IPS-18a (cell line): ENCODE results near the gene RNPEPL1.
"Not testable (repeated sequence)": the region's sequence is repeated elsewhere in the genome, so short reads cannot be mapped to it uniquely, and the experiment has no call there.

Experiments
- H3K27ac ChIP-seq: one replicate; pipeline ENCODE4 v1.5.1; 2013; ENCODE audit warnings: low read length
- H3K27me3 ChIP-seq: one replicate; pipeline ENCODE4 v1.6.1; 2013; ENCODE audit warnings: mild to moderate bottlenecking, low read length; ENCODE audit not compliant: control insufficient read depth, insufficient read depth
- H3K36me3 ChIP-seq: one replicate; pipeline ENCODE4 v1.6.1; 2013; ENCODE audit warnings: low read depth, low read length; ENCODE audit not compliant: control insufficient read depth
- H3K4me1 ChIP-seq: one replicate; pipeline ENCODE4 v1.6.1; 2013; ENCODE audit warnings: low read depth, low read length; ENCODE audit not compliant: control insufficient read depth
- H3K4me3 ChIP-seq: one replicate; pipeline ENCODE4 v1.5.1; 2013; ENCODE audit warnings: low read length
- H3K9ac ChIP-seq: one replicate; pipeline ENCODE4 v1.6.1; 2013; ENCODE audit warnings: mild to moderate bottlenecking, low read length, moderate library complexity
- H3K9me3 ChIP-seq: one replicate; pipeline ENCODE4 v1.6.1; 2013; ENCODE audit warnings: low read depth, low read length; ENCODE audit not compliant: control insufficient read depth

RNPEPL1 gene

DNA sequence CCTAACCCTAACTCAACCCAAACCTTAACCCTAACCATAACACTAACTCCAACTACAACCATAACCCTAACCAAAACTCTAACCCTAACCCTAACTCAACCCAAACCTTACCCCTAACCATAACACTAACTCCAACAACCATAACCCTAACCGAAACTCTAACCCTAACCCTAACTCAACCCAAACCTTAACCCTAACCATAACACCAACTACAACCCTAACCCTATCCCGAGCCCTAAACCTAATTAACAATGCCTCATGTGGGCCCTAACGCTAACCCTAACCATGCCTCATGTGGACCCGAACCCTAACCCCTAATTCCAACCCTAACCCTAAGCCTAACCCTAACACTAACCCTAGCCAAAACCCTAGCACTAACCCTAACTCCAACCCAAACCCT lies 45.5 kb downstream of the RNPEPL1 start:
- no peaks in the 10 kb centered on the region for H3K27me3 ChIP-seq

DNA sequence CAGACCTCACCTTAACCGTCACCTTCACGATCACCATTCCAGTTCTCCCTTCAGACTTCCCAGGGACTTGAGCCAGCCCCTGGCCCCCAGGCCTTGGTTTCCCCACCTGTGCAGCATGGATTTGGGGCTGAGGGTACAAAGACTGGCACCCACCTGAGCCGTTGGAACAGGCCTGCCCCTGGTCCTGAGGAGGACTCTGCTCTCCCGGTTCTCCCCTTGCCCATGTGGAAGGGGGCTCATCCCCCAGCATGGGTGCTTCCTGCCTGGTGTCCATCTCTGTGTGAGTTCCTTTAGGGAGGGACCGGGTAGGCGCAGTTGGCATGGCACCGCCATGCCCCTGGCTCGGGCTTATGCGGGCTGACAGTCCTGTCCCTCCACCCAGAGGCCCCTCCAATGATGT lies 46.1 kb downstream of the RNPEPL1 start:
- H3K4me3 ChIP-seq: no peak overlapping the region
- no peaks in the 10 kb centered on the region for H3K36me3 ChIP-seq
- no peak overlapping the region for H3K27ac ChIP-seq
- H3K27me3 ChIP-seq: no peaks in the 10 kb centered on the region
- H3K4me1 ChIP-seq: no peaks in the 10 kb centered on the region
- H3K9ac ChIP-seq: no peak overlapping the region
- peaks cover 29% of the 10 kb centered on the region for H3K9me3 ChIP-seq

More for the DNA sequence above, 45.5 kb downstream of the RNPEPL1 start:
- Histone ChIP-seq H3K9ac (no peak overlapping the region), H3K4me1 (no peaks in the 10 kb centered on the region), H3K9me3 (peaks cover 29% of the 10 kb centered on the region), H3K27ac (no peak overlapping the region), H3K4me3 (no peak overlapping the region), H3K36me3 (no peaks in the 10 kb centered on the region)

DNA sequence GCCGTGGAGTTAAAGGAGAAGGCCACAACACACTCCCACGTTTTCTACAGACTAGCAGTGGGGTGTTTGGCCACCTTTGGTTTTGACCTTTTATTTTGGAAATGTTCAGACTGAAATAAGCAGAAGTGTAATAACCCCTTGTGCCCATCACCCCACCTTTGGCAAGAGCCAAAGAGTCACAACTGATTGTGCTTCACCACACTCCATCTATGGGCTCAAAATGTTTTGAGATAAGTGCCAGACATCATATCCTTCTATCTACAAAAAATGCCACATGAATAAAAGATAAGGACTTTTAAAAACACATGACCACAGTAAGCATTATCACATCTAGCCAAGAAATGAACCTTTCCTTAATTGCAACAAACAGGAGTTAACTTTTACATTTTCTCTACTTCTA lies 47.1 kb downstream of the RNPEPL1 start:
- Histone ChIP-seq H3K4me1 (no peaks in the 10 kb centered on the region), H3K9me3 (peaks cover 29% of the 10 kb centered on the region), H3K36me3 (no peaks in the 10 kb centered on the region), H3K27me3 (no peaks in the 10 kb centered on the region), H3K9ac (no peak overlapping the region), H3K27ac (no peak overlapping the region), H3K4me3 (no peak overlapping the region)

DNA sequence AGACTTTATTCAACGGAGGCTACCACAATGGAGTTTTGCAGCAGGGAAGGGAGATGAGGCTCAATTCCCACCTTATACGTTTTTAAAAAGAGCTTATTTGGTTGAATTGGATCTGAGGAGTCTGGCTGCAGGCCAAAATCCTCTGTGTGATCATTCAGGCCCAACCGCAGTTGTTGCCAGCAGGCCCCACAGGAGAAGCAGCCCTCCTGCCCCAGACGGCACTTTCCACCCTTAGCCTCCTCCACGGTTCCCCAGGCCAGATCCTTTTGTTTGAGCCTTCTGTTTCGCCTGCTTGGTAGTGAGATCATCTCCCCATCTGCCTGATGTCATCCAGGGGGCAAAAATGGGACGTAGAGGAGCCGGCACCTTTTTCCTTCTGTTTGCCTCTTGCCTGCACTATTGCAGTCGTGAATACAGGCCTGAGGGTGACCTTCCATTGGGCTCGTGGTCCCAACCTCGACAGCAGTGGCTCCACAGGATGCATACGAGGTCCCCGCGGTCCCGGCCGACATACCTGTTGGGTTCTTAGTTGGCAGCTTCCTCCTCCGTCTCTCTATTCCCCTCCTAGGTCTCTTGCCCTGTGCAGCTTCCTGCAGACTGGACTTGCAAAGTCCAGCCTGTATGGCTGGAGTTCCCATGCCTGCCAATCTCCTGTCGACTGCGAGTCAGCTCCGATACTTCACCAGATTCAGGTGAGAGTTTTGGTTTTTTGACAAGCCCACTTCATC lies 47.7 kb downstream of the RNPEPL1 start:
- Histone ChIP-seq H3K27ac (no peak overlapping the region), H3K4me1 (no peaks in the 10 kb centered on the region), H3K4me3 (no peak overlapping the region), H3K9ac (no peak overlapping the region), H3K27me3 (no peaks in the 10 kb centered on the region), H3K9me3 (peaks cover 29% of the 10 kb centered on the region), H3K36me3 (no peaks in the 10 kb centered on the region)

DNA sequence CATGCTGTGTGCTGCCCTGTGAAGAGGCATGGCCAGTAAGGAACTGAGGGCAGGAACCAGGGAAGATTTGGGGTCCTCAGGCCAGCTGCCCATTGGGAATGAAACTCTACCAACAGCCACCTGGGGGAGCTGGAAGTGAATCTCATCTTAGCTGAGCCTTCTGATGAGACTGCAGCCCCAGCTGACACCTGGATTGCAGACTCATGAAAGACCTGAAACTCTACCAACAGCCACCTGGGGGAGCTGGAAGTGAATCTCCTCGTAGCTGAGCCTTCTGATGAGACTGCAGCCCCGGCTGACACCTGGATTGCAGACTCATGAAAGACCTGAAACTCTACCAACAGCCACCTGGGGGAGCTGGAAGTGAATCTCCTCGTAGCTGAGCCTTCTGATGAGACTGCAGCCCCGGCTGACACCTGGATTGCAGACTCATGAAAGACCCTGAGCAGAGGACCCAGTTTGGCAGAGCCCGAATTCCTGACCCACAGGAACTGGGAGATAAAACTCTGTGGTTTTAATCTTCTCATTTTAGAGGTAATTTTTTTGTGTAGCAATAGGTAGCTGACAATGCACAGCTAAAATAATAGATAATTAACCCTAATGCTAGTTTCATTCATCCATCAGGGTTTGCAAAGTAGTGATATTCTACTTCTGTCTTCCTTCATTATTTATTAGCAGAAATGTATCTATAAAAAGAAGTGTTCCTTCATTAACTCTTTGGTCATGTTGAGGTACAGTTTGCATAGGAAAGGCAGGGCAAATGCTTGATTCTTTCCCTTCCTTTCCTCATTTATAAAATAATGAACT lies 48.8 kb downstream of the RNPEPL1 start:
- H3K27ac ChIP-seq, H3K9ac ChIP-seq, H3K4me1 ChIP-seq, H3K36me3 ChIP-seq, H3K27me3 ChIP-seq, H3K4me3 ChIP-seq: not testable (repeated sequence)
- H3K9me3 ChIP-seq: peaks cover 29% of the 10 kb centered on the region

DNA sequence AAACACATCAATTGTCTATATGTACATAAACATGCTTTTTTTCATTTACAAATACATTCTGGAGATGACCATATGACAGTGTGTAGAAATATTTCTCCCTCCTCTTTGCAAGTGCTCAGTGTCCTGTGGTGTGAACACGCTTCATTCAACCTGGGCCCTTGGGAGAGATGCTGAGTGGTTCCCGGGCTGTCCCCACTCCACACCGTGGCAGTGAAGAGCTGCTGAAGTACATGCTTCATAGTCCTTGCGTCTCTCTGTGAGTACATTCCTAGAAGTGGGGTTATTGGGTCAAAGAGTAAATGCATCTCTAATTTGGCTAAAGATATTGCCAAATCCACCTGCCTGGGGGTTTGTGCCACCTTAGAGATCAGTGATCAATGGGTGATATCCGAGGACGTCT lies 50.5 kb downstream of the RNPEPL1 start:
- Histone ChIP-seq H3K4me3 (no peak overlapping the region), H3K9ac (no peak overlapping the region), H3K4me1 (no peaks in the 10 kb centered on the region), H3K27me3 (no peaks in the 10 kb centered on the region), H3K36me3 (no peaks in the 10 kb centered on the region), H3K9me3 (peaks cover 29% of the 10 kb centered on the region), H3K27ac (no peak overlapping the region)

DNA sequence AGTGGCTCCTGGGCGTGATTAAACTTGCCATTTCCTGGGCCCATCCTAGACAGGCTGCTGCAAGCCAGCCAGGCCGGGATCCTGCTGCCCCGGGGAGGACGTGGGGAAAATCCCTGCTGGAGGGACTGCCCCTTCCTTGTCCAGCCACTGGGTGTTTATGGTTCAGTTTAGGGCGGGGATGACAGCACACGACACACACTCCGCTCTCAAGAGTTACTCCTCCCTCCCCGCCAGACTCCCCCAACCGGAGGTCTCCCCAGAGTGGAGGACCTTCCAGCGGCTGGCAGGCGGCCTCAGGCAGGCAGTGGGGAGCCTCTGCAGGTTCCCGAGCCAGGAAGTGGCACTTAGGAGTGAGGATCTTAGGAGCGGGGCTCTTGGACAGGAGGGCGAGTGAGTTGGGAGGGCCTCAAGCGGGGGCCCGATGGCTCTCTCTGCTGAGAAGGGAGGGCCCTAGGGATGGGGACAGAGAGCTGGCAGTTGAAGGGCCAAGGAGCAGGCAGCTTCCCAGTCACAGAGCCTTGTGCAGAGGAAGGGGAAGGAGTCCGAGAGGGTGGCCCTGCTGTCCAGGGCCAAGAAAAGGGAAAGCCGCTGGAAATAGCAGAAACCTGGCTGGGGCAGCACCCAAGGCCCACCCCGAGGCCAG lies 51.3 kb downstream of the RNPEPL1 start:
- peaks cover 25% of the 10 kb centered on the region for H3K9me3 ChIP-seq
- no peaks in the 10 kb centered on the region for H3K36me3 ChIP-seq
- H3K27ac ChIP-seq: no peak overlapping the region
- no peaks in the 10 kb centered on the region for H3K4me1 ChIP-seq
- no peaks in the 10 kb centered on the region for H3K27me3 ChIP-seq
- H3K9ac ChIP-seq: no peak overlapping the region
- no peak overlapping the region for H3K4me3 ChIP-seq

DNA sequence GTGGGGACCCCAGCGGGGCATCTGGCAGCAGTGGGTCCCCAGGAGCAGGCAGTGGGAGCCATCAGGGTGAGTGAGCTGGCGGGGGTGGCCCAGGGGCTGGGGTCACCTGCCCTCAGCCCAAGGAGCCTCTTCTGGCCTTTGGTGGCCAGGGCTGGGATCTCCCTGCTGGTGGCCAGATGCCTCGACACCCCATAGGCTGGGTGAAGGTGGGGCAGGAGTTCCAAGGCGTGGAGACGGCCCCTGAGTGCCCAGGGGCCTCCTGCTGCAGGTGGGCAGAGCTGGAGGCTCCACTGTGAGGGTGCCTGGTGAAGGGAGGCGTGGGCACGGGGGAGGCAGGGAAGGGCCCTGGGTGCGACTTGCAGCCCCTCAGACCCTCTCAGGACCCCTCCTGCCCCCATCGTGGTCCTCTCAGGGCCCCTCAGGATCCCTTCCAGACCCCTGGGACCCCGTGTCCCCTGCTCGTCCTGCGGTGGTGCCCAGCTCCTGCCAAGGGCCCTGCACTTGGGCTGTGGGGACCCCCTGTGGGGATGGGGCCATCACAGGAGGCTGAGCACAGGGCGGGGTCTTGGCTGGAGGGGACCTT lies 52.0 kb downstream of the RNPEPL1 start:
- Histone ChIP-seq H3K27ac (no peak overlapping the region), H3K27me3 (no peaks in the 10 kb centered on the region), H3K9ac (no peak overlapping the region), H3K9me3 (peaks cover 25% of the 10 kb centered on the region), H3K4me1 (no peaks in the 10 kb centered on the region), H3K36me3 (no peaks in the 10 kb centered on the region), H3K4me3 (no peak overlapping the region)

DNA sequence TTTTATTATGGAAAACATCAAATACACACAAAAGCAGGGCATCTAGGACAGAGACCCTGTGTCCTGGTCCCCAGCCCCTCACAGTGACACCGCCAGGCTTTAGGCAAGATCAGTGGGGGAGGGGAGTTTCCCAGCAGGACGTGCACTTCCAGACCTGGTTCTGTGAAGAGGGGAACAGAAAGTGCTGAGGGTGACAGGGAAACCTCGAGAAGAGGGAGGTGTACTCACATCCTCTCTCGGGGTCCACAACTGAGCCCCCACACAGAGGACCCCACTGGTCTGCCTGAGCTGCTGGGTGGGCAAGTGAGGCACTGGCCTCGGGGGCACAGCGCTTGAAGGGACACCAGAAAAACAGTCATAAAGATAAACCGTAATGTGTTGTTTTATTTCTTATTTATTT lies 52.6 kb downstream of the RNPEPL1 start:
- H3K4me1 ChIP-seq: no peaks in the 10 kb centered on the region
- H3K9me3 ChIP-seq: peaks cover 21% of the 10 kb centered on the region
- no peak overlapping the region for H3K9ac ChIP-seq
- no peaks in the 10 kb centered on the region for H3K36me3 ChIP-seq
- no peaks in the 10 kb centered on the region for H3K27me3 ChIP-seq
- H3K4me3 ChIP-seq: no peak overlapping the region
- no peak overlapping the region for H3K27ac ChIP-seq

DNA sequence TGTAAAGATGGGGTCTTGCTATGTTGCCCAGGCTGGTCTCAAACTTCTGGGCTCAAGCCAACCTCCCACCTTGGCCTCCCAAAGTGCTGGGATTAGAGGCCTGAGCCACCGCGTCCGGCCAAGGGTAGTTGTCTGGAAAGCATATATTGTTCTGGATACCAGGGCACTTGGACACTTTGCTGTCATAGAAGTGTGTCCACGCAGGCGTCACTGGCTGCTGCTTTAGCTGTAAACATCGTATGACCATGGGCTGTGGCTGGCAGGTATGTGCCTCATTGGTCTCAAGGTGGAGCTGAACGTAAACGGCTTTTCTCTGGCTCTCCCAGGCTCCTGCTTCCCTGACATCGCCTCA lies 53.8 kb downstream of the RNPEPL1 start:
- Histone ChIP-seq H3K4me3 (no peak overlapping the region), H3K9ac (no peak overlapping the region), H3K4me1 (no peaks in the 10 kb centered on the region), H3K36me3 (no peaks in the 10 kb centered on the region), H3K9me3 (peaks cover 11% of the 10 kb centered on the region), H3K27ac (no peak overlapping the region), H3K27me3 (no peaks in the 10 kb centered on the region)

DNA sequence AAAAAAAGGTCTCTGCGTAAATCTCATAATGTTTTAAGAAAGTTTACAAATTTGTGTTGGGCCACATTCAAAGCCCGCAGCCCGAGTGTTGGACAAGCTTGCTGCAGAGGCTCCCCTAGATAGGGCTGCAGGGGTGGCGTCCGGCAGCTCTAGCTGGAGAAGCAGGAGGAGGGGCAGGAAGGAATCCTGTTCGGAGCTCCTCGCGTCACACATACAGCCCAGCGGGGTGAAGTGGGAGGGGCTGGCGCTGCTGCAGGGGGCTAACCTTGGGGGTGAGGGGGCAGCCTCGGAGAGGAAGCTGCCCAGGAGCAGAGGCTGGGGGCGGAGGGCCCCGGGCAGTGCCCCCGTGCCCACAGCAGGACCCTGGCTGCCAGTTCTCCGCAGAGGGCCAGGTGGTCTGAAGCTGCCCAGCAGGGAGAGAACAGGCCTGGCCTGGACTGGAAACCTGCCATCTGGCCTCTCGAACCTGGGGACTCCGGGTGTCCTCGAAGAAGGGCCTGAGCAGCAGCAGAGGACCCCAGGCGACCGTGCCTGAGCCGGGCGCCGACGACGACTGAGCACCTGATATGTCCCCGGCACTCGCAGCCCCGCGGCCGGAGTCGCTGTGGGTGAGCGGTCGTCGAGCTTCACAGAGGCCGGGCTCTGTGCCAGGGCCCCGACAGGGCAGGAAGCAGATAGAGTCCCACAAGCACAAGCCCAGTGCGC lies 54.4 kb downstream of the RNPEPL1 start:
- Histone ChIP-seq H3K9me3 (peaks cover 4% of the 10 kb centered on the region), H3K4me3 (no peak overlapping the region), H3K4me1 (no peaks in the 10 kb centered on the region), H3K27me3 (no peaks in the 10 kb centered on the region), H3K9ac (no peak overlapping the region), H3K36me3 (no peaks in the 10 kb centered on the region), H3K27ac (no peak overlapping the region)
